KMS-11 (cell line): Measurements from ENCODE around the gene ADGRB3.

Experiments
- H2AFZ ChIP-seq: fragments of 200-600 bp; sonication (generic); 2 replicates; pipeline ENCODE4 v1.6.1; 2016; ENCODE audit warnings: antibody characterized with exemption, mixed run types, low read depth
- H3K27ac ChIP-seq: fragments of 200-600 bp; sonication (generic); 2 replicates; pipeline ENCODE4 v1.6.1; 2016; ENCODE audit warnings: mild to moderate bottlenecking, mixed run types
- H3K27me3 ChIP-seq: fragments of 200-600 bp; sonication (generic); 2 replicates; pipeline ENCODE4 v1.6.1; 2017; ENCODE audit warnings: mild to moderate bottlenecking, low read depth, mixed run types, moderate library complexity; ENCODE audit not compliant: insufficient read depth
- H3K36me3 ChIP-seq: fragments of 200-600 bp; sonication (generic); 2 replicates; pipeline ENCODE4 v1.6.1; 2017; ENCODE audit warnings: mild to moderate bottlenecking, mixed run types; ENCODE audit not compliant: insufficient read depth
- H3K4me1 ChIP-seq: fragments of 200-600 bp; sonication (generic); 2 replicates; pipeline ENCODE4 v1.6.1; 2016; ENCODE audit warnings: mild to moderate bottlenecking, low read depth, mixed run types; ENCODE audit not compliant: poor library complexity, severe bottlenecking
- H3K4me2 ChIP-seq: fragments of 200-600 bp; sonication (generic); 2 replicates; pipeline ENCODE4 v1.7.0; 2016; ENCODE audit warnings: mild to moderate bottlenecking, mixed run types
- H3K4me3 ChIP-seq: fragments of 200-600 bp; sonication (generic); IDR thresholded peaks from 2 replicates; pipeline ENCODE4 v1.6.1; 2017; ENCODE audit warnings: low read depth, low read length, mixed read lengths; ENCODE audit not compliant: insufficient read depth
- H3K79me2 ChIP-seq: fragments of 200-600 bp; sonication (generic); 2 replicates; pipeline ENCODE4 v1.6.1; 2016; ENCODE audit warnings: low read depth, mixed run types; ENCODE audit not compliant: insufficient read depth
- H3K9ac ChIP-seq: fragments of 200-600 bp; sonication (generic); 2 replicates; pipeline ENCODE4 v1.6.1; 2016; ENCODE audit warnings: mild to moderate bottlenecking, mixed run types
- H4K20me1 ChIP-seq: fragments of 200-600 bp; sonication (generic); 2 replicates; pipeline ENCODE4 v1.6.1; 2016; ENCODE audit warnings: mild to moderate bottlenecking, mixed run types; ENCODE audit not compliant: insufficient read depth
- TF ChIP-seq, protein P1 (sequence below): fragments of 200-600 bp; sonication (generic); conservative IDR thresholded peaks from 2 replicates; pipeline ENCODE4 v1.6.1; 2017; ENCODE audit warnings: low read depth, mild to moderate bottlenecking, antibody characterized with exemption, low read length, moderate library complexity, mixed read lengths

Gene ADGRB3

DNA sequence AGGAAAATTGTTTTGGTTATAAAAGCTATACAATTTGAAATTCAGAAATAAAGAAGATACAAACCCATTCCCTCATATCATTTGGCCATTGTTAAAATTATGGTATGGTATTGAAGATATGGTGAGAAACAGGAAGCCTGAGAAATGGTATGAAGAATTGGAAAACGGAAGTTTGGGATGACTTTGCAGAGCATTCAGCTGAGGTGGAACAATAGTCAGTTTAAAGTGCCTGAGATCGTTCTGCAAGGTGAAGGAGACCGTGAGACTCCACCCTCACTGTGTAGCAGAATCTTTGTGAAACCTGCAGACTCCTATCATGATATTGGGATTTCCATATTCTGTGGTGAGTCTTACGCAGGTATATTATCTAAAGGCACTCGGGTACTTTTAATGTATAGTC lies 97.3 kb downstream of the ADGRB3 start:
- H3K79me2 ChIP-seq, result no peaks in the 10 kb centered on the region
- no peak overlapping the region for H3K27ac ChIP-seq
- H2AFZ ChIP-seq, result no peak overlapping the region
- TF ChIP-seq, protein P1, sequence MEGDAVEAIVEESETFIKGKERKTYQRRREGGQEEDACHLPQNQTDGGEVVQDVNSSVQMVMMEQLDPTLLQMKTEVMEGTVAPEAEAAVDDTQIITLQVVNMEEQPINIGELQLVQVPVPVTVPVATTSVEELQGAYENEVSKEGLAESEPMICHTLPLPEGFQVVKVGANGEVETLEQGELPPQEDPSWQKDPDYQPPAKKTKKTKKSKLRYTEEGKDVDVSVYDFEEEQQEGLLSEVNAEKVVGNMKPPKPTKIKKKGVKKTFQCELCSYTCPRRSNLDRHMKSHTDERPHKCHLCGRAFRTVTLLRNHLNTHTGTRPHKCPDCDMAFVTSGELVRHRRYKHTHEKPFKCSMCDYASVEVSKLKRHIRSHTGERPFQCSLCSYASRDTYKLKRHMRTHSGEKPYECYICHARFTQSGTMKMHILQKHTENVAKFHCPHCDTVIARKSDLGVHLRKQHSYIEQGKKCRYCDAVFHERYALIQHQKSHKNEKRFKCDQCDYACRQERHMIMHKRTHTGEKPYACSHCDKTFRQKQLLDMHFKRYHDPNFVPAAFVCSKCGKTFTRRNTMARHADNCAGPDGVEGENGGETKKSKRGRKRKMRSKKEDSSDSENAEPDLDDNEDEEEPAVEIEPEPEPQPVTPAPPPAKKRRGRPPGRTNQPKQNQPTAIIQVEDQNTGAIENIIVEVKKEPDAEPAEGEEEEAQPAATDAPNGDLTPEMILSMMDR, result no peak
- H3K4me3 ChIP-seq, result no peak overlapping the region
- H4K20me1 ChIP-seq, result no peaks in the 10 kb centered on the region
- no peaks in the 10 kb centered on the region for H3K4me1 ChIP-seq
- no peak overlapping the region for H3K9ac ChIP-seq
- H3K27me3 ChIP-seq, result no peaks in the 10 kb centered on the region
- no peak overlapping the region for H3K4me2 ChIP-seq
- no peaks in the 10 kb centered on the region for H3K36me3 ChIP-seq

DNA sequence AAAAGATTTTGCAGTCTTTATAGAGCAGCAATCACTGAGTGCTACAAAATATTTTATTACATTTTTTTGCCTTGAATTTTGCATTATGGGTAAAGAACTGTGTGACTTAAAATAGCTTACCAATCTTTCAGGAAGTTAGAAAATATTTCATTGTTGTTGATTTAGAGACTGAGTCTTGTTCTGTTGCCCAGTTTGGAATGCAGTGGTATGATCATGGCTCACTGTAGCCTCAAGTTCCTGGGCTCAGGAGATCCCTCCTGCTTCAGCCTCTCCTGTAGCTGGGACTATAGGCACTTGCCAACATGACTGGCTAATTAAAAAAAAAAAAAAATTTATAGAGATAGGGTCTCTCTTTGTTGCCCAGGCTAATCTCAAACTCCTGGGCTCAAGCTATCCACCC lies 100.8 kb downstream of the ADGRB3 start:
- H3K4me2 ChIP-seq, result no peak overlapping the region
- H3K4me1 ChIP-seq, result peaks cover 5% of the 10 kb centered on the region
- no peaks in the 10 kb centered on the region for H3K79me2 ChIP-seq
- no peaks in the 10 kb centered on the region for H3K27me3 ChIP-seq
- TF ChIP-seq, protein P1, result no peak
- no peak overlapping the region for H3K9ac ChIP-seq
- no peak overlapping the region for H3K27ac ChIP-seq
- H2AFZ ChIP-seq, result no peak overlapping the region
- H4K20me1 ChIP-seq, result no peaks in the 10 kb centered on the region
- no peaks in the 10 kb centered on the region for H3K36me3 ChIP-seq
- no peak overlapping the region for H3K4me3 ChIP-seq

DNA sequence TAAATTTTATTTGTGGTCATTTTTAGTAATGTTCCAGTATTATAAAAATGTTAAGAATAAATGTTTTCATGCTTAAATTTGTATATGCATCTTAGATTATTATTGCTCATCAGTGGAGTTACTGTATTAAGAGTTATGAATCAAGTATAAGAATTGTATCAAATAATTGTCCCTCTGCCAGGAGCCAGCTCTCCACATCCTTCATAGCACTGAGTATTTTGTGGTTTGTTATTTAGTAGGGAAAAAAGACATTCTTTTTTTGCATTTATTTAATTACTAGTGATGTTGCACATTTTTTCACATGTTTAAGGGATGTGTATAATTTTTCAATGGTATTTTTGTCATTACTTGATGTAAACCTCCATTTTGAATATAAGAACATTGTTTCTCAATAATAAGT lies 102.0 kb downstream of the ADGRB3 start:
- Histone ChIP-seq H3K79me2 (no peaks in the 10 kb centered on the region), H3K4me3 (no peak overlapping the region), H2AFZ (no peak overlapping the region), H3K9ac (no peak overlapping the region), H3K27me3 (no peaks in the 10 kb centered on the region), H3K4me1 (peaks cover 17% of the 10 kb centered on the region), H3K4me2 (no peak overlapping the region), H3K36me3 (no peaks in the 10 kb centered on the region), H3K27ac (no peak overlapping the region), H4K20me1 (no peaks in the 10 kb centered on the region)
- TF ChIP-seq, protein P1, result no peak

DNA sequence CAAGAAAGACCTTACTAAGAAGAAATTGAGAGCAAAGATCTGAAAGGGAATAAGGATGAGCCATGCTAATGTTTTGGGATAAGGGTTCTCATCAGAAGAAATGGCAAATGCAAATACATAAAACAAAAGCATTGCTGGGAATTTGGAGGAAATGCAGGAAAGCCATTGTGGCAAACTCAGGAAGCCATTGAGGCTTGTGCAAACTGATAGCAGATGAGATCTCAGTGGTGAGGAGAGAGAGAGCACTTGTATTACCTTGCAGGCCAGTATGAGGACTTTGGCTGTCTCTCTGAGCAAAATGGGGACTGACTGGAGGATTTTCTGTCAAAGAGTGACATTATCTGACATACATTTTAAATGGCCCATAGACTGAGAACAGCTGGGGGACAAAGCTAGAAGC lies 103.0 kb downstream of the ADGRB3 start:
- Histone ChIP-seq H4K20me1 (no peaks in the 10 kb centered on the region), H3K4me2 (no peak overlapping the region), H3K36me3 (no peaks in the 10 kb centered on the region), H3K9ac (no peak overlapping the region), H3K4me1 (peaks cover 27% of the 10 kb centered on the region), H3K79me2 (no peaks in the 10 kb centered on the region), H2AFZ (no peak overlapping the region), H3K27me3 (no peaks in the 10 kb centered on the region), H3K4me3 (no peak overlapping the region), H3K27ac (no peak overlapping the region)
- TF ChIP-seq, protein P1, result no peak
